Activated CD4-positive, alpha-beta T cell treated with anti-CD3 and anti-CD28 coated beads, Interleukin-10, Interleukin-2, amounts not matched to agents 100 ng/mL and 50 ng/mL, durations not matched to agents 16 hours and 8 hours (primary cell): ENCODE results near the gene APOL6.

ENCODE experiments used
- DNase-seq: peaks from one replicate; pipeline ENCODE4 v3.0.0-alpha.2; 2020

APOL6 gene, protein sequence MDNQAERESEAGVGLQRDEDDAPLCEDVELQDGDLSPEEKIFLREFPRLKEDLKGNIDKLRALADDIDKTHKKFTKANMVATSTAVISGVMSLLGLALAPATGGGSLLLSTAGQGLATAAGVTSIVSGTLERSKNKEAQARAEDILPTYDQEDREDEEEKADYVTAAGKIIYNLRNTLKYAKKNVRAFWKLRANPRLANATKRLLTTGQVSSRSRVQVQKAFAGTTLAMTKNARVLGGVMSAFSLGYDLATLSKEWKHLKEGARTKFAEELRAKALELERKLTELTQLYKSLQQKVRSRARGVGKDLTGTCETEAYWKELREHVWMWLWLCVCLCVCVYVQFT

DNA sequence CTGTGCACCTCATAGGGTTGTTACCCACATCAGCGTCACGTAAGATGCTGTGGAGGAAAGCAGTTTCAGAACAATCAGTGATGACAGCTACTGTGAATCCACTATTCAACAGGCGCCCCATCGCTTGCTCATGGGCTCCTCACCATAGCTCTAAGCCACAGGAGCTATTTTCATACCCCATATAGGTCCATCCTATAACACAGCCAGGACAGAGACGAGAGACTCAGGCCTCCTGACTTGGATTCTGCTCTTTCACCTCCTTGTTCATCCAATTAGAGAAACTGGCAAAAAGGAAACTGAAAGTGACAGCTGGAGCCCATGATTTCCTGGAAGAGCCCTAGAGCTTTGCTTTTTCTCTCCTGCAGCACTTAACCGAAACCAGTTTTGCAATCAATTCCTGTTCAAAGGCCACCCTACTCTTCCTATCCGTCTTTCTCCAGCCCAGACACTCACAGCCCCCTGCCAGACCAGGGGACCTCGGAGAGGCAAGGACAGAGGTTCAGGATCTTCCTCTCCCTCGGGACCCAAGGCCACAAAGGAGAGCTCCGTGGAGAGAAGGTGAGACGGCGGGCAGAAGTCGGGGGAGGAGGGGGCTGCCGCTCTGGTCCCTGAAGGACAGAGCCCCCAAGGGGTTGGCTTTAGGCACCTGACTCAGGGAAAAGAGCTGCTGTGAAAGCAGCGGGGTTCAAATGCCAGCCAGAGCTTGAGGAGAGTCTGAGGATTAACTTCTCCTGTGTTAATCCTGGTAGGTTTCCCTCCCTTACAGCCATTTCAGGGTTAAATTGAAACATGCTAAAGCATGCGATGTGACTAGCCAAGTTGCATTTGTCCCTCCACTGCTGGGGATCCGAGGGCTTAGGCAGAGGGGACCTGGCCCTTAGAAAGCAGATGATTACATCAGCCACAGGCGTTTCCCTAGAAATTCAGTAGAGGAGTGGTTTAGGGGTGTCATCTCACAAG is at the start of gene APOL6:
TSS of gene APOL6 (plus strand) at position 381 of the 960 bp plus-strand sequence. CDS start 7,980 bp downstream, outside the sequence.
- peak; percentile 90 for DNase-seq

DNA sequence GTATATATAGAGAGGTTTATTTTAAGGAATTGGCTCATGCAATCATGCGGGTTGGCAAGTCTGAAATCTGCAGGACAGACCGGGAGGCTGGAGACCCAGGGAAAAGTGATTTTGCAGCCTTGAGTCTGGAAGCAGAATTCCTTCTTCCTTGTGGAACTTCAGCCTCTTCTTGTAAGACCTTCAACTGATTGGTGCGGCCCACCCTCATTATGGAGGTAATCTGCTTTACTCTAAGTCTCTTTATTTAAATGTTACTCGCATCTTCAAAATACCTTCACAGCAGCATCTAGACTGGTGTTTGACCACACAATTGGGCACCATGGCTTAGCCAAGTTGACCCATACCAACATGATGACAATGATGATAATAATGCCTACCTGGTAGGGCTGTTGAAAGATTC is 48.9 kb upstream of the APOL6 start:
- no peak for DNase-seq

DNA sequence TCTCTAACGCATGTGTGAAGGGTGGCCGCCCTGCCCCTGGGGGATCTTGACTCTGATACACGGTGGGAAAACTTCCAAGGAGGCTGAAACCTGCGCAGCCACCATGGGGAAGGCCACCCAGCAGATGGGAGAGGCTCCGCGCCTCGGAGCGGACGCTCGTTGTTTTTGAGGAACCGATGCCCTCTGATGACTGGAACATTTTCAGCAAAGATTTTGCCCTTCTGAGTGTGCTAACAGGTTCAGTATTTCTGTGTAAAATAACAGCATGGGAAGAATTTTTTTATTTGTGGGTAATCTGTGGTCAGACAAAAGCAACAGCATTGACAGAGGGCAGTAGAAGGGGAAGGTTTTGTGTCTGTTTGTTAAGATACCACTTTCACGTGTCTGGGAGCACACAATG is 47.8 kb upstream of the APOL6 start:
- DNase-seq = no peak

DNA sequence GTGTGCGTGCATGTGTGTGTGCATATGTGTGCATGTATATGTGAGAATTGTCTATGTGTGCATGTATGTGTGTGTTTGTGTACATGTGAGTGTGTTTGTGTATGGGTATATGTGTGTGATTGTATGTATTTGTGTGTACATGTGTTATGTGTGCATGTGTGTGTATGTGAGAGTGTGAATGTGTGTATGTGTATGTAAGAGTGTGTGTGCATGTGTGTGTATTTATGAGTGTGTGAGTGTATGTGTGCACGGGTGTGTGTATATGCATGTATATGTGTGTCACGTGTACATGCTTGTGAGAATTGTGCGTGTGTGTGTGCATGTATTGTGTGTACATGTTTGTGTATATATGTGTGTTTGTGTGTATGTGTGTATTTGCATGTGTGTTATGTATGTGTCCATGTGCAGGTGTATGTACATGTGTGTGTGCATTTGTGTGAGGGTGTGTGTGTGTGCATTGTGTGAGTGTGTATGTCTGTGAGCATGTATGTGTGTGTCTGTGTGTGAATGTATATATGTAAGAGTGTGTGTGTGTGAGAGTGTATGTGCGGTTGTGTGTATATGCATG is 47.1 kb upstream of the APOL6 start:
- DNase-seq = no peak

DNA sequence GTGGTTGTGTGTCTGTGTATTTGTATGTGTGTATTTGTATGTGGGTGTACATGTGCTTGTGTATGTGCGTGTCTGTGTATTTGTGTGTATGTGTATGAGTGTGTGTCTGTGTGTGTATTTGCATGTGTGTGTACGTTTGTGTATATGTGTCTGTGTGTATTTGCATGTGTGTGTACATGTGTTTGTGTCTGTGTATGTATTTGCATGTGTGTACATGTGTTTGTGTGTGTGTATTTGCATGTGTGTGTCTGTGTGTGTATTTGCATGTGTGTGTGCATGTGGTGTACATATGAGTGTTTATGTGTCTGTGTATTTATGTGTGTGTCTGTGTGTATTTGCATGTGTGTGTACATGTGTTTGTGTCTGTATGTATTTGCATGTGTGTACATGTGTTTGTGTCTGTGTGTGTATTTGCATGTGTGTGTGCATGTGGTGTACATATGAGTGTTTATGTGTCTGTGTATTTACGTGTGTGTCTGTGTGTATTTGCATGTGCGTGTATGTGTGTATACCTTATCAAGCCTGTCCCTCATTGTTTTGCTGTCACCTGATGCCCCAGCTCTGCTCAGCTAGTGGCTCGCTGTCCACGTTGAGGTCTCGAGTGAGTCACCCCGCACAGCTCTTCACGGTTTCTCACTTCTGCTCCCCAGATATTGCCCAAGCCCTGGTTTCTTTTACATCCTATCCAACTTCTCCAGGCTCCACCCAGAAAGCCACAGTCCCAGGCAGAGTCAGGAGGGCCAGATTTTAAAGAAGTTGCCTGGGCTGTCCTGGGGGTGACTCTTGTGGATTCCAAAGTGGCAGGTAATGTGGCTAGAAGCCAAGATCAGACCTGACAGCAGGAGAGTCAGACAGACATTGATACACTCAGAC is 46.3 kb upstream of the APOL6 start:
- DNase-seq = peak; percentile 18

DNA sequence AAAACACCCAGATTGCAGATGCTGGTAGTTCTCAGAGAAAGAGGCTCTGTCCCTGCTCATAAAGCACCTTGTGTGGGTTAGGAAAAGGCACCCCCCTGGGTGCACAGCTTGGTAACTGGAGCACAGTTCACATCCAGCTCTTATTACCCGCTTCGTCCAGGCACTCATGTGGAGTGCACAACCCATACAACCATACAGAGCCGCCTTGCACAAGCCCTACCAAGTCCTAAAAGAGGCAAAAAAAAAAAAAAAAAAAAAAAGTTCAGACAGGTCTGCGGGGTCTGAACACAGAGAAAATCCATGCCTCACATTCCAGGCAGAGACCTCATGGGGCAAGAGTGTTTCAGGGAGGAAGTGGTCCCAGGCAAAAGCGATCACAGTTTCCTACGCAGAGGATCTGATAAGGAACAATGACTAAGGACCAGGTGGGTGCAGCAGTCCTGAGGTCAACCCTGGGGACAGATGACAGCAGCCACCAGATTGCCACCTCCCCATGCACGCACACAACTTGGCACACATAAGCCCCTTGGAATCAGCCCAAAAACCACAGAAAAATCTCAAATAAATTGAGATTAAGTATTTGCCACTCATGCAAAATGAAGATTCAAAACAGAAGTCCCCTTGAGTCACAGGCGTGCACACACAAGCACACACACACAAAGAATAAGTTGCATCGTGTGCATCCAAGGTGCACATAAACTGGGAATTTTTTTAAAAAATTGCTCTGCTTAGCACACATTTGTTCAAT is 43.5 kb upstream of the APOL6 start:
- DNase-seq = peak; percentile 48

DNA sequence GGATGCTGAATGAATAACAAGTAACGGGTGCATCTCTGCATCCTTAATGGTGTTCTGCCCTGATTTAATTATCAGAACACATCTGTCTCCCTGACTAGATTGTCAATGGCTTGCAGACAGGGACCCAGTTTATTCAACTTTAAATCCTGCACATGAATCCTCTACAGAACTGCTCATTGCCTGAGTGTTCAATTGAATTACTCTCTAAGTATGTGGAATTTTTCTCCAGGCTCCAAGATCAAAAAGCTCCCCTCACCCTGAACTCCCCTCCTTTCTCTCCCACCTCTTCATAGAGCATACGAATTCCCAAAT is 42.9 kb upstream of the APOL6 start:
- DNase-seq = no peak

DNA sequence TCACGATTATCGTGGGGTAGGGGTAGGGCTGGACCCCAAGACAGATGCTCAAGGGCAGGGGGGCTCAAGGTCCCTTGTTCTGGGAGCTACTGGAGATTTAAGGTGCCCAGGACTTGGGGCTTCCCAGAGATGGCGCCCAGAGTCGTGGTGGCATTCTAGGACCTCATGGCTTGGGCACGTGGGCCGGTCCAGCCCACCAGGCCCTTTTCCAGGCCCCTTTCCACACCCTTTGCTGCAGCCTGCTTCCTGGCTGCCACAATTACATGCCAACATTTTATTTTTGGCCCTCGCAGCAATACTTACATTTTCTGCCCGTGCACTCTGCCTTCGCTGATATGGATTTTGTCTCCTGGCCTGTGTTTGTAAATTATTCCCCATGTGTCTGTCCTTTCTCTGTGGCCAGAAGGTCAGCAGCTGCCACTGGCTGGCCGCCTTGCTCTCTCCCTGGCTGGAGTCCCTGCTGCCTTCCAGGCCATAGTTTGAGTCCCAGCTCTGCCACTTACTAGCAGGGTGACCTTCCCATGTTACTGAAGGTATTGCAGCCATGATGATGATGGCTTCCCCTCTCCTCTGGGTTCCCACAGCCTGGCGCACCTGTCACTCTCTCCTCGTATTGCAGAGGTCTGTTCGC is 42.3 kb upstream of the APOL6 start:
- DNase-seq = no peak

DNA sequence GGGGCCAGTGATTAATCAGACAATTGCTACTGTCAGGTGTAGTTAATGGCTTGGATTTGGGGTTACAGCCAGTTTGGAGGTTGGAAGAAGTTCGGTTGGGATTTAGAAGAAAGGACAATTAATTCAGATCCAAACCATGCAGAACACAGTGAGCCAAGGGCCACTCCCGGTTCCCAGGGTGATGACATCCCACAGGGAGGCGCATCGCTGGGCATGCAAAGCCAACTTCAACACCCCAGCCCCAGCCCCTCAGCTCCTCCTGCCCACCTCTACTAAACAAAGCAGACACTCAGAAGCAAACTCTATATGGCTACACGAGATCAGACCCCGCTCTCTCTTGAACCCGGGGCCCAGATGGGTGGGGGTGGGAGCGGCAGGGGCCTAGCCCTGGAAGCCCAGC is 41.3 kb upstream of the APOL6 start:
- no peak for DNase-seq

DNA sequence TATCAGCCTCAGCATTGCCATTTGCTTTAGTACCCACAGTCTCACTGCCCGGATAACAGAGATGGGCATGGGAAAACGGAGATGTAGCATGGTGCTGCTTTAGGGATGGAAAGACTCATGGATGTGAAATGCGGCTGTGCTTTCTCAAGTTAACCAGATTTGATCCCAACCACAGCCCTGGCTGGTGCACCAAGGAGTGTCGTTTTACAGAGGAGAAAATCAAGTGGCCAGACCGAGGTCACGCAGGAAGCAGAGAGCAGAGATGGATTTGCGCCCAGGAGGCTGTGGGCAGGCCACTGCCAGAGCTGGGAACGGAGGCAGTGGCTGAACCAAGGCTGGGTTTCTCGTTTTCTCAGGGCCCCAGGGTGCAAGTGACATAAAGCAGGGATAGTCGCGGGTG is 40.2 kb upstream of the APOL6 start:
- no peak for DNase-seq

DNA sequence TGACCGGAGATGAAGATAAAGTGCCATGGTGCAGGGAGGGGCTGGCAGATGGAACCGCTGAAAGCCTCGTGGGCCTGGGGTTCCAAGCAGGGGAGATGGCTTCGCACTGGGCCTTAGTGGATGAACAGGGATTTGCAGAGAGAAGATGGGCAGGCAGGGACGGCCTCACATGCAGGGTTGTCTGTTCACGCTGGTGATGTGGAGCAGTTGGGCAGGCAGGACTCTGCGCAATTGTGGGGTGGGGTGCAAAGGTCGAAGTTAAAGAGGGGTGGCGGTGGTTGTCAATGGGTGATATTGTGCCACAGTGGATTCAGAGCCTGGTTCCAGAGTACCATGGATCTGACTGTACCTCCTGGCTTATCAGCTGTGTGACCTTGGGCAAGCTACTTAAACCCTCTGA is 39.0 kb upstream of the APOL6 start:
- no peak for DNase-seq

DNA sequence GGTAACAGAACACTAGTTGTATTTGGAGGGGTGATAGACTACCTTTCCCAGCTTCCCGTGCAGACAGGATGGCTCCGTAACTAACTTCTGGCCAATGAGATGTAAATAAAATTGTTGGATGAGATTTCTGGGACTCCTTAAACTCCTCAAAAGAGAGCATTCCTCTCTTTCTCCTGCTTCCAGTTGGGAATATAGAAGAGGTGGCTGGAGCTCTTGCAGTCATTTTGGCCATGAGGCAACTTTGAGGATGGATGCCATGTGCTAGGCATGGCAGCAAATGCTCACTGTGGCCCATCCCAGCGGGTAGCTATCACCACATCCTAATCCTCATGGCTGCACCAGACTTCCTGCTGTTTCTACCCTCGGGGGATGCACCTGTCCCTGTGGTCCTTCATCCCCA is 38.5 kb upstream of the APOL6 start:
- DNase-seq = no peak

DNA sequence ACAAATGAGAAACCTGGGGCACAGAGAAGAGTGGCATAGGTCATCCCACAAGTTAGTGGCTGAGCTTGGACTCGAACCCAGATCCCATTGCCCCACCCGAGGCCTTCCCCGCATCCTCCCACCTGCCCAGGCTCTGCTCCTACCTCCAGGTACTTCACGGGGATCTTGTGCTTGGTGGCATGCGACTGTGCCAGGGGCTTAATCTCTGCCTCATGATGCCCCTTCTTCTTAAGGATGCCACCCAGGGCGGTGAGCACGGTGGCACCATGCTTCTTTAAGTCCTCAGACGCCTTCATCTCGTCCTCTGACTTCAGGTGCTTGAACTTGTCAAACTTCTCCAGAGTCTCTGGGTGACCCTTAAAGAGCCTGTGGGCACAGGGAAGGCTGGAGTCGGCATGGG is 37.5 kb upstream of the APOL6 start:
- DNase-seq = no peak

DNA sequence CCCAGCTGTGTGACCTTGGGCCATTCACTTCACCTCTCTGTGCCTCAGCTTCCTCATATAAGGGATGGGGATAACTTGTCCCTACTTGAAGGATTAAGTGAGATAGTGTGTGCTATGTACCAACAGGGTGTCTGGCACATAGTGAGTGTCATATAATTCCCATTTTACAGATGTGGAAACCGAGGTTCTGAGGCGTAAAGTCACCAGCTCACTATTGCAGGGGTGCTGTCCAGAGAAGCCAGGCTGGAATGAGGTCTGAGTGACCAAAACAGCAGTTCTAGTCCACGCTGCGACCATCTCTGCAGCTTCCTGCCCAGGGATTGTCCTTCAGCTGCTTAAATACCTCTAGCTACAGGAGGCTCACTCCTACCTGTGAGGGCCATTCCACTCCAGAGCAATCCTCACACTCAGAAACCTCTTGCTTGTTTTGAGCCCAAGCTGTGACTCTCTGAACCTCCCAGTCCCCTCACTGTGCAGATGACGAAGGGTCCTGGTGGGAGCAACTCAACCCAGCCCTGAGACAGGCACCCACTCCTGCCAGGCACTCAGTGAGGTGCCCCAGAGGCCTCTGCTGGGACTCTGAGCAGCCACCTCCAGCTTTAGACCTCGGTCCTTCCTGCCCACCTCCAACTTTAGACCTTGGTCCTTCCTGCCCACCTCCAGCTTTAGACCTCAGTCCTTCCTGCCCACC is 36.9 kb upstream of the APOL6 start:
- no peak for DNase-seq

DNA sequence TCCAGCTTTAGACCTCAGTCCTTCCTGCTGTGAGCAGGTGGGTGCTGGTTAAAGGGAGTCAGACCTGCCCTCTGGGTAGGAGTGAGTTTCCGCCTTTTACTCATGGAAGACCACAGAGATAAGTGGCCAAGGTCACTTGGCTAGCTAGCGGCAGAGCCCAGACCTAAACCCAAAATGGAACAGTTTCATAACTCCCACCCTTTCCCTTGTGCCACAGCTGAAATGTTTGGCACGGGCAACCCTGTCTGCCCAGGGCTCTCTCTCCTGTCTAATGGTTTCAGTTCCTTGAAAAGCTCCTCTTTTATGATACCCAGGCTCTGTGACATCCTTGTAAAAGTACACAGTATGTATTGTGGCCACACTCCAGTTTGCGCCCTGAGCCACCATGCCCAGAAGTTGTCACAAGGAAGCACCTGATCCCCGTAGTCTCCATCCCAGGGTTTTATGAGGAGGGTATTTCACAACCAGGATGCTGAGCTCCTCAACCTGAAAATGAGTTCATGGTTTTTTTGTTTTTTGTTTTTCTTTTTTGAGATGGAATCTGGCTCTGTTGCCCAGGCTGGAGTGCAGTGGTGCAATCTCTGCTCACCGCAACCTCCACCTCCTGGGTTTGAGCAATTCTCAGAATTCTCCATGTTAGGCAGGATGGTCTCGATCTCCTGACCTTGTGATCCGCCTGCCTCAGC is 36.2 kb upstream of the APOL6 start:
- DNase-seq = peak; percentile 42

DNA sequence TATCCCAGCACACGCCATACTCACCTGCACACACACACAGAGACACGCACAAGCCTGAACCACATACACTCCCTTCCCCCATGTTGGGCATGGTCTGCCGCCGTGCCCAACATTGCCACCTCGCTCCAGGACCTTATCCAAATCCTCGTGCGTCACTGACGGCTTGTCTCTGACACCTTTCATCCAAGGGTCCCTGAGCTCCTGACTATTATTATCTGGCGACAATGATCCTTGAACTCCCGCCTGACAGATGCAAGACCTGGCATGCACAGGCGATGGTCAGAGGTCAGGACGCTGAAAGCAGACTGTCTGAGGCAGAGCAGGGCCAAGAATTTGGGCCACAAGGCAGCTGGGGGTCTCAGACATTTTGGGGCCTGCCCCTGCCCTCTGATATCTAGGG is 35.3 kb upstream of the APOL6 start:
- no peak for DNase-seq

DNA sequence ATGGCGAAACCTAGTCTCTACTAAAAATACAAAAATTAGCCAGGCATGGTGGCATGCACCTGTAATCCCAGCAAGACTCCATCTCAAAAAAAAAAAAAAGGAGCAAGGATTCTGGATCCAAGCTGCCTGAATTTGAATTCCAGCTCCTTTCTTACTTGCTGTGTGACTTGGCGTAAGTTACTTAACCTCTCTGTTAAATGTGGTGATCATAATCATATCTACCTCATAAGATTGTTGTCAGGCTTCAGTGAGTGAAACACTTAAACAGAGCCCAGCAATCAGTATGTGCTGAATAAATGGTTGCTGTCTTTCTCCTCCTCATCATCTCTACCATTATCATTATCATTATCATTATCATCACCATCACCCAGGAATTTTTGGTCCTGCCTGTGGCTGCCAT is 33.8 kb upstream of the APOL6 start:
- DNase-seq = no peak

DNA sequence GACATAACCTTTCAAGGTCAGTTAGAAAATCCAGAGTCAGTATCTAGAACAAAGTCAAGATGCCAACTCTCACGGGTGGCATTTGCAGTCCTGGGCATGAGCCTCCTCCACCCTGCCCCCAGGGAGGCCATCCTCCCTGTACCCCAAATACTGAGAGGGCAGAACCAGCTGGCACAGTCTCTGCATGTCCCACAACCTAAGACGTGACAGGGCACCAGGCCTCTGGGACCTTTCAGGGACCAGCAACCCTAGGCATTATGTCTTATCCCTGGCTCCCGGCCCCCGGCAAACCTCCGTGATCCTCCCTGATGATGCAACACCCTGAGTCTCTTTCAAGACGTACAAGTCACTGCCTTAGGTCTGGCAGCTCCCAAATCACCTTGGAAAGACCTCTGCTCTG is 33.1 kb upstream of the APOL6 start:
- DNase-seq = no peak

DNA sequence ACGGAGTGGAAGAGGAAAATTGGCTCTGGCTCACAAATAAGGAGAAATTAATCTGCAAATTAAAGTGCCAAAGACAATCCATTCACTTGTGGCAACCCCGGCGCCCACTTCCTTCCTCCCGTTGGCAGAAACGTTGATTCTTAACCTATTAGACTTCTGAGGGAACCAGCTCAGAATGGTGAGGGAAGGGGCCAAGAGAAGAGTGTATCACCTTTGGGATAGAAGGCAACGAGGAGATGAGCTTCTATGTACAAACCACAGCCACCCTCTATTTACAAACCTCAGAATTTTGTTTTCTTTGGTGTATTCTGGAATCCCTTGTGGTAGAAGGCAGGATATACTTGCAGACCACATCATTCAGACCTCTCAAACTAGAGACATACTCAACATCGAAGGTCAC is 32.2 kb upstream of the APOL6 start:
- no peak for DNase-seq

DNA sequence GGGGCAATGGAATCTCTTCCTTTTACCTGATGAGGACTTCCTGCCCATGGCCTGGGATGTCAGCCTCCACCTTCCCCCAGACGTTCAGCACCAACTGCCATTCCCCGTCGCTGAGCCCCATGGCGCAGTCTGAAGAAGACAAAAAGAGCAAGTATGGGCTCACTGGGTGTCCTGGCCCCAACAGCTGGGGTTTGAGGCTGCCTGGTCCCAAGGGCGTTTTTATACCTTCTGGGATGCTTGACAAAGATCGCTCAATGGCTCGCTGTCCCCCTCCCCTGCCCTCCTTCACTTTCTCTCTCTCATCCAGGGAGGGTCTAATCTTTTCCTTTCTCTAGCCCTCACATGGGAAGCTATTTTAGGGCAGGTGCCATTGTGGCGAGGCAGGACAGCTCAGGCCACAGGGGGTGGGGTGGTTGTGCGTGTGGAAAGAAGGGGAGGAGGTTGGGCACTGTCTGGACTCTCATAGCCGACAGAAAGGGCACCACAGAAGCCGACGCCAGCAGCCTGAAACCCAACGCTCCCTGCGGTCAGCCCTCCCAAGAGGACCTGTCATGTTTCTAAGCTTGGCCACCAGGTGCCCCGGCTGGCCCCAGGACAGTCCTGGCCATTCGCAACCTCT is 31.0 kb upstream of the APOL6 start, which contains the start of gene MB:
TSS of gene MB (minus strand) at position 193 of the 619 bp plus-strand sequence. CDS start at position 121, 72 bp downstream.
- DNase-seq = no peak
